Testis (tissue), 2 donors: ENCODE measurements around the gene EGFR.

Source experiments
- CTCF ChIP-seq, 3 experiments: fragments of 450-650 bp in 2 of 3; fragments of 200-600 bp in 1 of 3; sonication (generic) in 1 of 3; IDR thresholded peaks; one replicate each; pipeline ENCODE4 v1.5.1; 2016 to 2019; ENCODE audit warnings: antibody characterized with exemption in 3 of 3, mild to moderate bottlenecking in 2 of 3, moderate library complexity in 1 of 3
- POLR2A ChIP-seq: fragments of 450-650 bp; IDR thresholded peaks from one replicate; pipeline ENCODE4 v1.6.1; 2017; ENCODE audit warnings: antibody characterized with exemption, mild to moderate bottlenecking, moderate library complexity

- no peak for TF ChIP-seq CTCF (IDR thresholded peaks at IDR 0.05)
- no peak for TF ChIP-seq POLR2A
These were observed 12.3 kb upstream of the EGFR start for GRCh38 chr7:55006499-55006898.
